Stimulated activated CD8-positive, alpha-beta memory T cell treated with anti-CD3 and anti-CD28 coated beads, Interleukin-2, amount 100 ng/mL, for 48 hours (primary cell): ENCODE measurements around the gene CST3.
"Not testable (repeated sequence)": the region's sequence is repeated elsewhere in the genome, so short reads cannot be mapped to it uniquely, and the experiment has no call there.

Experiments used
- DNase-seq, 2 donors: peaks; one replicate each; pipeline ENCODE4 v3.0.0-alpha.2; 2020; ENCODE audit warnings: low read depth in 2 of 2

The CST3 gene

GRCh38 chr20:23662276-23662870, 24.6 kb upstream of the CST3 start:
- DNase-seq: no peak

- DNase-seq: no peak
Observed at GRCh38 chr20:23661002-23661429, 23.3 kb upstream of the CST3 start.

- no peak for DNase-seq
Observed at GRCh38 chr20:23659989-23660837, 22.5 kb upstream of the CST3 start.

- DNase-seq: not testable (repeated sequence)
Observed at GRCh38 chr20:23659610-23659988, 21.8 kb upstream of the CST3 start.

DNA sequence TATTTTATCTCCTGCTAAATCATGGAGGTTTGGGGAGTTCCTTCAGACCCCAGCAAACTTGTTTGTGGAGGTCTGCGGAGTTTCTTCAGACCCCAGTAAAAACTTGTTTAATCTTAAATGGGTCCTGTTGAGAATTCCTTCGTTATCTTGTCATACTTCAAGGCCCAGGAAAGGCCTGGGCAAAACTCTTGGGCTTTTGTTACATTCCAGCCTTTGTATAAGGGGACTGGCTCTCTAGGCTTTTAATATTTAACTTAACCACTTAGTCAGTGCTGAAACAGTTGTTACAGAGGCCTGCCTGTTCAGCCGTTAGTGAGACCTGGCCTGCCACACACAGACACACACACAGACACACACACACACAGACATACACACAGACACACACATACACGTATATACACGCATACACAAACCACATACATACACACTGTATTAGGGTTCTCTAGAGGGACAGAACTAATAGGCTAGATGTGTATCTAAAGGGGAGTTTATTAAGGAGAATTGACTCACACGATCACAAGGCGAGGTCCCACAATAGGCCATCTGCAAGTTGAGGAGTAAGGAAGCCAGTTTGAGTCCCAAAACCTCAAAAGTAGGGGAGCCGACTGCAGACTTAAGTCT, 21.3 kb upstream of the CST3 start:
- DNase-seq: no peak

DNA sequence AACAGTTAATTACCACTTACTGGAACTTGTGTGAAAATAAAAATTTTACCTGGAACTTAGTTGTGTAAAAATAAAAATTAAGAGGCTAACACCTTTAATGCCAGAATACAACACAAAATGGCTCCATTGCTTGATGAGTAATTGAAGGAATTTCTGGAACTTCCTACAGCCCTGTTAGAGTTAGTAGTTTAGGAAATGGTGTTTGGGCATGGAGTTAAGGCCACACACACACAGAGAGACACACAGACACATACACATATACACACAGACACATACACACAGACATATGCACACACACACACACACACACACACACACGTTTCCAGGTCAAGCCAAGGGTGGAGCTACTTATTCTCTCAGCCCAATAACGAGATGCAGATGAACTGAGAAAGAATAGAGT, 20.6 kb upstream of the CST3 start:
- DNase-seq: no peak

- DNase-seq: no peak
Observed at GRCh38 chr20:23657202-23657601, 19.4 kb upstream of the CST3 start.

DNA sequence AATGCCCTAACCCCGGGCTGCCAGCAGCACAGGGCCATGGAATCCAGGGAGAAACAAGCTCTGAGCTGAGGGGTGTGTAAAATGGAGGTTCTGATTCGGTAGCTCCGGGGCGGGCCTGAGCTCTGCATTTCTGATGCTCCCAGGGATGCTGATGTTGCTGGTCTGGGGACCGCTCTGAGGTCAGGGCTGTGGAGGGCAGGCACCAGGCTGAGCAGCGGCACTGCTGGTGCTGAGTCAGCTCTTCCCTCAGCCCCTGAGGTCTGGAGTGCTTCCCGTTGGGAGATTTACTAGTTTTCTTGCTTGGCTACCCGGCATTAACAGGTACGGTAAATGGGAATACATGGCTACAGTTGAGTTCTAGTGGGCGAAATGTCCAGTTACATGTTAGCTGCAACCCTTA, 18.6 kb upstream of the CST3 start:
- DNase-seq: no peak

DNA sequence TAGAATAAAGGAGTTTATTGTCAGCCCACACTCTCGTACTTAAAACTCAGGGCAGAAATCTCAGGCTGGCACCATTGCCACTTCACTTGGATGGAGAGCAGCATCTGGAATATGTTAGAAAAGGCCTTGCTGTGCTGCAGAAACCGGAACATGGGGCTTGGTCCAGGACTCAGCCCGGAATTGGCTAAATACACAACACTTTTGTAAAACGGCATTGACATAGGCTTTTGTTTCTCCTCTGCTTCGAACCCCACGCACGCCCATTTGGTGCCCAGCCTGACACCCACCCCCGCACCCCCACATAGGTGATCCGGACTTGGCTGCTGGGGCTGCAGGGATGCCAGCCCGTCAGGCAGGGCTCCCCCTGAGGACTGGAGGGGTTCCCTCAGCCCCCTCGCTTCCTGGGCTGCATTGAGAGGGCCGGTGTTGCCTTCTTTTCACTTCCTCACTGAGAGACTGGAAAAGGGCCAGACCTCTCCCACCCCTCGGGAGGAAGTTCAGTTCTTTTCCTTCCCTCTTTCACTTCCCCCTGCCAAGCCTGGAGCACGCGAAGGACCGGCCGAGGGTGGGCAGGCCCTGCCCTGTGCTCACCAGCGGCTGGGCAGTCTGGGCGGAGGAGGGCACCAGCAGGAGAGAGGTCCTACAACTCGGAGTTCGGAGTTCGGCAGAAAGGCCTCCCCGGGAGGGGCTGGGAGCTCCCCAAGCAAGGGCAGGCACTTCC, 17.9 kb upstream of the CST3 start:
- DNase-seq: no peak

DNA sequence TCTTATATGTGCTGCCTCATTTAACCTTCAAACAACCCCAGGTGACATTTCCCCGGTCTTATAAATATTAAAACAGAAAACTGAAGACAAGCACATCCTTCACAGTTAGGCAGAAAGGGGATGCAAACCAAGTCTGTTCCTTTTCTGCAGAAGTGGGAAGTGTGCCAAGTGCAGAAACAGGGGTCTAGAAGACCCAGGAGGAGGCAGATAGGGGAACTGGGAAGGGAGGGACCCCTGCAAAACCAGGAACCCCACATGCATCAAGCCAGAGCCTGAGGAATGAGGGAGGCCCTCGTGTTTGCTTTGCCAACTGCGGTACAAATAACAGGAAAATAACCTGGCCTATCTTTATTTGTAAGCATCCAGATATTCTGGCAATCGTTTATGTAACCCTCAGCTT, 17.0 kb upstream of the CST3 start:
- DNase-seq: no peak

- no peak for DNase-seq
Observed at GRCh38 chr20:23654000-23654399, 16.2 kb upstream of the CST3 start.

- DNase-seq: no peak
Observed at GRCh38 chr20:23653400-23653938, 15.7 kb upstream of the CST3 start.

DNA sequence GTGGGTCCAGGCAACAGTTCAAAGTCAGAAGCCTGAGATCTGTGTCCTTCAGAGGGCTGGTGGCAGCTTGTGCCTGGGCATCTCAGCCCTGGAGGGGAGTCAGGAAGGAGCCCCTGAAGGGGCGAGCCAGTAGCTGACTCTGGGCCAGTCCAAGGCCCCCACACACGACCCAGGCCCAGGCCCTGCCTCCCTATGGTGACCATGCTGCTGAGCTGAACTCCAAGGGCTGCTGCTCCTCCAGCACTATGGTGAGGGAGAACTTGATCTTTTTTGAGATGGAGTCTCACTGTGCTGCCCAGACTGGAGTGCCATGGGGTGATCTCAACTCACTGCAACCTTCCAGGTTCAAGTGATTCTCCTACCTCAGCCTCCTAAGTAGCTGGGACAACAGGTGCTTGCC, 15.2 kb upstream of the CST3 start:
- DNase-seq: no peak

DNA sequence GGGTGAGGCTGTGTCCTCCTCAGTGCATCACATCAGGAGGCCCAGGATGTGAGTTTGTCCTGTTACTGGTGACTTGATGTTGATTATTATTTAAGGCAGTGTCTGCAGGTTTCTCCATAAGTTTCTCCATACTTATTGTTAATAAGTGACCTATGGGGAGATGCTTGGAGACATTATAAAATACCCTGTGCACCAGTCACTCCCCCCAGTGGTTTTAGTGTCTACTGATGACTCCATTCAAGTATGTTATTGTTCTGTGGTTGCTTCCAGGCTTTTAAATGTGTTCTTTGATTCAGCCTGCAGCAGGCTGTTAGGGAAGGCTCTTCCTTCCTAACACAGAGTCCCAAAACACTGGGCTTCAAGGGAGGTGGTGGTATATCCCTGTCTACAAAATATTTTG, 14.6 kb upstream of the CST3 start:
- DNase-seq: no peak

GRCh38 chr20:23651117-23651516, 13.4 kb upstream of the CST3 start:
- no peak for DNase-seq

DNA sequence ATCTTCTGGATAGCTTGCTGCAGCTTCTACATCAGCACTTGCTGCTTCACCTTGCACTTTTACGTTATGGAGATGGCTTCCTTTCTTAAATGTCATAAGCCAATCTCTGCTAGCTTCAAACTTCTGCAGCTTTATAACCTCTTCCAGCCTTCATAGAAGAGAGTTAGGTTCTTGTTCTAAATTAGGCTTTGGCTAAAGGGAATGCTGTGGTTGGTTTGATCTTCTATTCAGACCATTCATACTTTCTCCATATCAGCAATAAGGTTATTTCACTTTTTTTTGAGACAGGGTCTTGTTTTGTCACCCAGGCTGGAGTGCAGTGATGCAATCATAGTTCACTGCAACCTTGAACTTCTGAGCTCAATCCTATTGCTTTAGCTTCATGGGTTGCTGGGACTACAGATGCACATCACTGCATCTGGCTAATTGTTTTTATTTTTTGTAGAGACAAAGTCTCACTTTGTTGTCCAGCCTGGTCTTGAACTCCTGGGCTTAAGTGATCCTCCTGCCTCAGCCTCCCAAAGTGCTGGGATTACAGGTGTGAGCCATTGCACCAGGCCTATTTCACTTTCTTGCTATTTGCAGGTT, 12.2 kb upstream of the CST3 start:
- no peak for DNase-seq

DNA sequence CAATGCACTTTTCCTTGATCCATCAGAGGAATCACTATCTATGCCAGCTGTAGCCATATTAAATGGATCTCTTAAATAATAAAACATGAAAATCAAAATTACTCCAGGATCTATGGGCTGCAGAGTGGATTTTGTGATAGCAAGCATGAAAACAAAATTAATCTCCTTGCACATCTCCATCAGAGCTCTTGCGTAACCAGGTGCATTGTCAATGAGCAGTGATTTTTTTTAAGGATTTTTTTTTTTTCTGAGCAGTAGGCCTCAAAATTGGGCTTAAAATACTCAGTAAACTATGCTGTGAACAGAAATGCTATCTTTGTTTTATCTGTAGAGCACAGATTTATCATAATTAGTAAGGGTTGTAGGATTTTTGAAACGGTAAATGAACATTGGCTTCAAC, 11.5 kb upstream of the CST3 start:
- no peak for DNase-seq

DNA sequence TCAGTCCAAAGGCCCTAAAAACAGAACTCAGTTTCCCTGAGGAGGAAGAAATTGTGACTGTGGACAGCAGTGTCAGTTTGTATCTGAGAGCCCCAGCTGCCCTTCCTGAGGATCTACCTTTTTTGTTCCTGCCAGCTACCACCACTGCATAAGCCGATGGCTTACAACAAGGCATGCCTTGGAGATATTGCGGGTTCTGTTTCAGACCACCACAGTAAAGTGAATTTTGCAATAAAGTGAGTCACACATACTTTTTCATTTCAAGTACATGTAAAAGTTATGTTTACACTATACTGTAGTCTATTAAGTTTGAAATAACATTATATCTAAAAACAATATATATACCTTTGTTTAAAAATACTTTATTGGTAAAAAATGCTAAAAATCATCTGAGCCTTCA, 9.6 kb upstream of the CST3 start:
- DNase-seq: no peak

DNA sequence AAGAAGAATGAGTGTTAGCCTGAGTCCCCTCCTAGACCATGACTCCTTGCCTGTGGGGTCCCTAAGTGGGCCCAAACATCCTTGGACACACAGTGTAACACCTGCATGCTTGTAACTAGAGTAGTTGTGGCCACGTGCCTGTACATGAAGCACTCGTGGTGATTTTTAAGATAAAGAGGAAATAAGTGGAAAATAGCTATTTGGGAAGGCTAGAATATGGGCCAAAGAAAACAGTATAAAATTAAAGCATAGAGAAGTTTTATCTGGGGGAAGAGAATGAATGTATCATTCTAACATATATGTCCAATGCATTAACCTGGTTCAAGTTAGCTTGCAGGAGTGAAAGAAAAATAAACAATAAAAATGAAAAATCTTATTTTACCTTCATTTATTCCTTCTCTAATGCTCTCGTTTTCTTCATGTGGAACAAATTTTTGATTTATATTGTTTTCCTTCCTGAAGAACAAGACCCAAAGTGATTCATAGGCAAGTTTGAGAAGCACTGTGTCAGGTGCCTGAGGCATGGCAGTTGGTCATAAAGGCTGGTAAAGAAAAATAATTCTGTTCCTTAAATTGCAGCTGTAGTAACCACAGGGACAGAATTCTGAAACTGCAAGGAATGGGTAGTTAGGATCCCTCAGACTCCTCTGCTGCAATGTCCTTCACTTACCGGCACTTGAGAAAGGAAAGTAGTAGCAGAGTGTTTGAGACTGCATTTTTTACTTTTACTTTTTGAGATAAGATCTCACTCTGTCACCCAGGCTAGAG, 8.5 kb upstream of the CST3 start:
- no peak for DNase-seq

- no peak for DNase-seq
Observed at GRCh38 chr20:23645575-23645974, 7.8 kb upstream of the CST3 start.

- DNase-seq: no peak
Observed at GRCh38 chr20:23644164-23644563, 6.4 kb upstream of the CST3 start.
